ENCODE data around the gene TMEM131. TPM values are rescaled to one million over a fixed set of nuclear protein-coding genes. Genes with fewer than 3 reads are reported as not detected.

TMEM131 gene
- total RNA-seq, 1 donor from 2014 or later: 35.2 TPM

- no peak for DNase-seq (ENCODE audit: low read depth)
These were observed 268.5 kb downstream of the TMEM131 start for GRCh38 chr2:97727296-97727695.

- DNase-seq (ENCODE audit: low read depth): peak; percentile 84
These were observed 269.3 kb downstream of the TMEM131 start for GRCh38 chr2:97726261-97727064.

GRCh38 chr2:97724946-97725688 is 270.6 kb downstream of the TMEM131 start:
- DNase-seq (ENCODE audit: low read depth): no peak

GRCh38 chr2:97724501-97724900 is 271.2 kb downstream of the TMEM131 start:
- DNase-seq (ENCODE audit: low read depth): no peak

GRCh38 chr2:97724073-97724410 is 271.7 kb downstream of the TMEM131 start:
- no peak for DNase-seq (ENCODE audit: low read depth)

- DNase-seq (ENCODE audit: low read depth): no peak
These were observed 272.3 kb downstream of the TMEM131 start for GRCh38 chr2:97723156-97724072.

- DNase-seq (ENCODE audit: low read depth): no peak
These were observed 273.5 kb downstream of the TMEM131 start for GRCh38 chr2:97722227-97722626.

GRCh38 chr2:97720746-97721145 is 275.0 kb downstream of the TMEM131 start:
- no peak for DNase-seq (ENCODE audit: low read depth)

- no peak for DNase-seq (ENCODE audit: low read depth)
These were observed 276.2 kb downstream of the TMEM131 start for GRCh38 chr2:97719362-97720155.

GRCh38 chr2:97718942-97719341 is 276.8 kb downstream of the TMEM131 start:
- DNase-seq (ENCODE audit: low read depth): peak; percentile 51

GRCh38 chr2:97718051-97718882 is 277.5 kb downstream of the TMEM131 start:
- DNase-seq (ENCODE audit: low read depth): no peak

GRCh38 chr2:97717613-97717995 is 278.1 kb downstream of the TMEM131 start:
- DNase-seq (ENCODE audit: low read depth): peak; percentile 46

- no peak for DNase-seq (ENCODE audit: low read depth)
These were observed 278.8 kb downstream of the TMEM131 start for GRCh38 chr2:97716695-97717612.

GRCh38 chr2:97715951-97716694 is 279.6 kb downstream of the TMEM131 start:
- DNase-seq (ENCODE audit: low read depth): no peak

GRCh38 chr2:97714950-97715652 is 280.6 kb downstream of the TMEM131 start:
- no peak for DNase-seq (ENCODE audit: low read depth)

- no peak for DNase-seq (ENCODE audit: low read depth)
These were observed 281.4 kb downstream of the TMEM131 start for GRCh38 chr2:97714084-97714949.

All from myocyte (in vitro differentiated cells).